Measurements from ENCODE around the gene USP47.

USP47 gene

DNA sequence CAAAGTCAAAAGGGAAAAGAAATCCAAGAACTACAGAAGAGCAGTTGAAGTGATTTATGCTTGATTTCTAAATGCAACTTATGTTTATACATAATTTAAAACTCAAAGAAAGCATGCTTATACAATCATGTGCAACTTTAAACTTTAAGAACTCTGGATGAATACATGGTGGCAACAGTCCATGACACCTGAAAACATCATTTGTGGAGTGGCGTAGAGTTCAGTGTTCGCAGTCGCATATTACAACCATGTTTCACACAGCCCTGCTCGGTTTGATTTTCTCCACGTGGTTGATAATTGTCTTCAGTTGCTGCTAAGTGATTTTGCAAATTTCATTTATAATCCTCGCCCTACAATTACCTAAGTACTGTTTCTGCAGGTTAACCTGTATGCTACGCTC is 121.3 kb downstream of the USP47 start:
- TF ChIP-seq POLR2A (IDR thresholded peaks at IDR 0.05; ENCODE audit: extremely low read depth, insufficient read length) (no peak), MYC (IDR thresholded peaks at IDR 0.05; ENCODE audit: low read depth, low read length) (no peak)
- TF ChIP-seq, protein P1, sequence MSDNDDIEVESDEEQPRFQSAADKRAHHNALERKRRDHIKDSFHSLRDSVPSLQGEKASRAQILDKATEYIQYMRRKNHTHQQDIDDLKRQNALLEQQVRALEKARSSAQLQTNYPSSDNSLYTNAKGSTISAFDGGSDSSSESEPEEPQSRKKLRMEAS (IDR thresholded peaks at IDR 0.05; ENCODE audit: low read depth, low read length) = no peak
- TF ChIP-seq, protein P2, sequence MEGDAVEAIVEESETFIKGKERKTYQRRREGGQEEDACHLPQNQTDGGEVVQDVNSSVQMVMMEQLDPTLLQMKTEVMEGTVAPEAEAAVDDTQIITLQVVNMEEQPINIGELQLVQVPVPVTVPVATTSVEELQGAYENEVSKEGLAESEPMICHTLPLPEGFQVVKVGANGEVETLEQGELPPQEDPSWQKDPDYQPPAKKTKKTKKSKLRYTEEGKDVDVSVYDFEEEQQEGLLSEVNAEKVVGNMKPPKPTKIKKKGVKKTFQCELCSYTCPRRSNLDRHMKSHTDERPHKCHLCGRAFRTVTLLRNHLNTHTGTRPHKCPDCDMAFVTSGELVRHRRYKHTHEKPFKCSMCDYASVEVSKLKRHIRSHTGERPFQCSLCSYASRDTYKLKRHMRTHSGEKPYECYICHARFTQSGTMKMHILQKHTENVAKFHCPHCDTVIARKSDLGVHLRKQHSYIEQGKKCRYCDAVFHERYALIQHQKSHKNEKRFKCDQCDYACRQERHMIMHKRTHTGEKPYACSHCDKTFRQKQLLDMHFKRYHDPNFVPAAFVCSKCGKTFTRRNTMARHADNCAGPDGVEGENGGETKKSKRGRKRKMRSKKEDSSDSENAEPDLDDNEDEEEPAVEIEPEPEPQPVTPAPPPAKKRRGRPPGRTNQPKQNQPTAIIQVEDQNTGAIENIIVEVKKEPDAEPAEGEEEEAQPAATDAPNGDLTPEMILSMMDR (IDR thresholded peaks at IDR 0.05; ENCODE audit: low read depth, low read length) = no peak
- H3K4me3 ChIP-seq (ENCODE audit: low read depth, low read length) = no peak overlapping the region
- DNase-seq (ENCODE audit: low read depth) = no peak

GRCh38 chr11:11963842-11964773 is 122.3 kb downstream of the USP47 start:
- TF ChIP-seq MYC (IDR thresholded peaks at IDR 0.05; ENCODE audit: low read depth, low read length) = no peak
- TF ChIP-seq, protein P1 (IDR thresholded peaks at IDR 0.05; ENCODE audit: low read depth, low read length) = no peak
- TF ChIP-seq, protein P2 (IDR thresholded peaks at IDR 0.05; ENCODE audit: low read depth, low read length) = no peak
- no peak for DNase-seq (ENCODE audit: low read depth)
- no peak overlapping the region for H3K4me3 ChIP-seq (ENCODE audit: low read depth, low read length)

DNA sequence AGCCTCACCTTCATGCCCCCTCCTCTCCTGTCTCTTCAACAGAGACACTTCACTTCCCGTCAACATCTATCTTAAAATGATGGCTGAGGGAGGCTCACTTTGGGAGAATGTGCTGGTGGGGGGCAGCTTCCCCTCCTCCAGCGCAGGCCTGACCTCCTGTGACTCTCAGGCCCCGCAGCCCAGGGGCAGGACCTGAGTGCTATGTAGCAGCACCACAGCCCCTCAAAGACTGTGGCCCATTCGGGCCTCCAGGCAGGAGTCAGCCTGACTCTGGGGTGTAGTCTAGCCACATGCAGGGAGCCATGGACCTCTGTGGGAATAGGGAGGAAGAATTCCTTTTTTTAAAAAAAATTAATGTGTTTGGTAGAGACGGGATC is 123.0 kb downstream of the USP47 start:
- no peak for TF ChIP-seq MYC (IDR thresholded peaks at IDR 0.05; ENCODE audit: low read depth, low read length)
- TF ChIP-seq, protein P2 (IDR thresholded peaks at IDR 0.05; ENCODE audit: low read depth, low read length) = no peak
- TF ChIP-seq, protein P1 (IDR thresholded peaks at IDR 0.05; ENCODE audit: low read depth, low read length) = no peak
- TF ChIP-seq POLR2A (IDR thresholded peaks at IDR 0.05; ENCODE audit: extremely low read depth, insufficient read length) = no peak

GRCh38 chr11:11965192-11965591 is 123.4 kb downstream of the USP47 start:
- no peak for TF ChIP-seq POLR2A (IDR thresholded peaks at IDR 0.05; ENCODE audit: extremely low read depth, insufficient read length)
- no peak overlapping the region for H3K4me3 ChIP-seq (ENCODE audit: low read depth, low read length)
- no peak for DNase-seq (ENCODE audit: low read depth)

More for the DNA sequence above, 123.0 kb downstream of the USP47 start:
- DNase-seq (ENCODE audit: low read depth) = no peak
- H3K4me3 ChIP-seq (ENCODE audit: low read depth, low read length) = no peak overlapping the region

- no peak overlapping the region for H3K4me3 ChIP-seq (ENCODE audit: low read depth, low read length)
- TF ChIP-seq, protein P2 (IDR thresholded peaks at IDR 0.05; ENCODE audit: low read depth, low read length) = no peak
- TF ChIP-seq MYC (IDR thresholded peaks at IDR 0.05; ENCODE audit: low read depth, low read length) (no peak), POLR2A (IDR thresholded peaks at IDR 0.05; ENCODE audit: extremely low read depth, insufficient read length) (no peak)
- TF ChIP-seq, protein P1 (IDR thresholded peaks at IDR 0.05; ENCODE audit: low read depth, low read length) = no peak
- no peak for DNase-seq (ENCODE audit: low read depth)
These were observed 124.0 kb downstream of the USP47 start for GRCh38 chr11:11965656-11966353.

DNA sequence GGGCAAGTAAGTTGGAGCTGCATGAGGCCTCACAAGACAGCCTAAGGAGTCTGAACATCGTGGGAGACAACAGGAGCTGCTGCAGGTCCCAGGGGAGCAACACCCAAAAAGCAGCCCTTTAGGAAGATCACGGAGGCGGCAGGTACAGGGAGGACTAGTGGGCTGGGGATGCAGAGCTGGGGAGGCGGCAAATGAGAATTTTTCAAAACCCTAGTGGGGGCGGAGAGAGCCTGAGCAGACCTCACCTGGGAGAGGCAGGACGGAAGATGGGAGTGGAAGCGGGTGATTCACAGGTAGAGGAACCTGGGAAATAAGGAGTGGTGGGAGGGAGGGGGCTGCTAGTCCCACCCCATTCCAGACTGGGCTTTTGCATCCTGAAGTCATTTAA is 124.6 kb downstream of the USP47 start:
- DNase-seq (ENCODE audit: low read depth) = no peak
- TF ChIP-seq MYC (IDR thresholded peaks at IDR 0.05; ENCODE audit: low read depth, low read length) = no peak
- no peak for TF ChIP-seq POLR2A (IDR thresholded peaks at IDR 0.05; ENCODE audit: extremely low read depth, insufficient read length)
- TF ChIP-seq, protein P1 (IDR thresholded peaks at IDR 0.05; ENCODE audit: low read depth, low read length) = no peak
- TF ChIP-seq, protein P2 (IDR thresholded peaks at IDR 0.05; ENCODE audit: low read depth, low read length) = no peak
- H3K4me3 ChIP-seq (ENCODE audit: low read depth, low read length) = no peak overlapping the region
